Fibroblast of lung (primary cell): ENCODE results near the gene INSYN2B. TPM values are rescaled to one million over a fixed set of nuclear protein-coding genes. Genes with fewer than 3 reads are reported as not detected.
A peak's percentile ranks its signal among the peaks of the same experiment; 100 is the strongest.

Experiments
- DNase-seq, 2 donors: peaks; one replicate each; pipeline versions ENCODE4 v3.0.0 to v3.0.0-alpha.2; 2010; ENCODE audit warnings: low read depth in 2 of 2
- H2AFZ ChIP-seq: 2 replicates; pipeline ENCODE4 v1.5.1; 2012; ENCODE audit warnings: low read length, control low read depth, inconsistent platforms
- H3K27ac ChIP-seq: 2 replicates; pipeline ENCODE4 v1.5.1; 2011; ENCODE audit warnings: low read length, control low read depth; ENCODE audit not compliant: insufficient read depth
- H3K27me3 ChIP-seq: 2 replicates; pipeline ENCODE4 v1.5.1; 2011; ENCODE audit warnings: mild to moderate bottlenecking, low read length; ENCODE audit not compliant: control insufficient read depth, insufficient read depth
- H3K36me3 ChIP-seq: 2 replicates; pipeline ENCODE4 v1.5.1; 2011; ENCODE audit warnings: low read length; ENCODE audit not compliant: control insufficient read depth, insufficient read depth
- H3K4me1 ChIP-seq: 2 replicates; pipeline ENCODE4 v1.5.1; 2011; ENCODE audit warnings: low read length; ENCODE audit not compliant: control insufficient read depth, insufficient read depth; ENCODE audit errors: extremely low read depth
- H3K4me2 ChIP-seq: 2 replicates; pipeline ENCODE4 v1.5.1; 2011; ENCODE audit warnings: low read length, control low read depth; ENCODE audit not compliant: insufficient read depth; ENCODE audit errors: extremely low read depth
- H3K4me3 ChIP-seq, 4 experiments: fragments of 200-600 bp in 1 of 4; sonication (generic) in 1 of 4; replicated peaks in 1 of 4; 2 replicates each; pipeline ENCODE4 v1.5.1; 2011 to 2016; ENCODE audit warnings: low read length in 4 of 4, low read depth in 3 of 4, mild to moderate bottlenecking in 3 of 4, control low read depth in 2 of 4, inconsistent platforms in 1 of 4, mixed read lengths in 1 of 4; ENCODE audit not compliant: insufficient read depth in 1 of 4; ENCODE audit errors: control extremely low read depth in 1 of 4
- H3K79me2 ChIP-seq: 2 replicates; pipeline ENCODE4 v1.5.1; 2012; ENCODE audit warnings: mild to moderate bottlenecking, low read length, inconsistent platforms; ENCODE audit not compliant: control insufficient read depth, insufficient read depth
- H3K9ac ChIP-seq: 2 replicates; pipeline ENCODE4 v1.5.1; 2011; ENCODE audit warnings: mild to moderate bottlenecking, low read length, control low read depth; ENCODE audit not compliant: insufficient read depth
- H3K9me3 ChIP-seq: 2 replicates; pipeline ENCODE4 v1.5.1; 2012; ENCODE audit warnings: low read depth, low read length; ENCODE audit not compliant: control insufficient read depth, insufficient read depth
- H4K20me1 ChIP-seq: 2 replicates; pipeline ENCODE4 v1.5.1; 2011; ENCODE audit warnings: low read length; ENCODE audit not compliant: control insufficient read depth, insufficient read depth; ENCODE audit errors: extremely low read depth
- CTCF ChIP-seq, 2 donors: IDR thresholded peaks in 1 of 2; conservative IDR thresholded peaks in 1 of 2; 1 replicate in 1 of 2; 2 replicates in 1 of 2; pipeline ENCODE4 v1.5.1; 2011 to 2012; ENCODE audit warnings: low read length in 2 of 2, control low read depth in 1 of 2, inconsistent platforms in 1 of 2, low read depth in 1 of 2, mild to moderate bottlenecking in 1 of 2
- EZH2 ChIP-seq: IDR thresholded peaks from 2 replicates; pipeline ENCODE4 v1.5.1; 2012; ENCODE audit warnings: low read length, control low read depth, mild to moderate bottlenecking; ENCODE audit errors: missing control alignments
- polyA plus RNA-seq, 2 donors: library from polyadenylated mRNA; depleted of rRNA in 1 of 2; stranded (reverse) in 1 of 2; unstranded in 1 of 2; fragments of >200 nt; gene quantifications; 2 replicates each; pipeline ENCODE4 v1.2.1, GENCODE V29; 2011 to 2012; ENCODE audit warnings: missing spikeins in 1 of 2
- total RNA-seq: library from RNA; depleted of rRNA; stranded (reverse); fragments of >200 nt; gene quantifications from 2 replicates; pipeline ENCODE4 v1.2.1, GENCODE V29; 2014

Gene INSYN2B
- total and polyA plus RNA-seq, 2 donors (not counting 1 experiment from before 2014, with no cell fraction given) = 3.6 to 6.3 TPM

DNA sequence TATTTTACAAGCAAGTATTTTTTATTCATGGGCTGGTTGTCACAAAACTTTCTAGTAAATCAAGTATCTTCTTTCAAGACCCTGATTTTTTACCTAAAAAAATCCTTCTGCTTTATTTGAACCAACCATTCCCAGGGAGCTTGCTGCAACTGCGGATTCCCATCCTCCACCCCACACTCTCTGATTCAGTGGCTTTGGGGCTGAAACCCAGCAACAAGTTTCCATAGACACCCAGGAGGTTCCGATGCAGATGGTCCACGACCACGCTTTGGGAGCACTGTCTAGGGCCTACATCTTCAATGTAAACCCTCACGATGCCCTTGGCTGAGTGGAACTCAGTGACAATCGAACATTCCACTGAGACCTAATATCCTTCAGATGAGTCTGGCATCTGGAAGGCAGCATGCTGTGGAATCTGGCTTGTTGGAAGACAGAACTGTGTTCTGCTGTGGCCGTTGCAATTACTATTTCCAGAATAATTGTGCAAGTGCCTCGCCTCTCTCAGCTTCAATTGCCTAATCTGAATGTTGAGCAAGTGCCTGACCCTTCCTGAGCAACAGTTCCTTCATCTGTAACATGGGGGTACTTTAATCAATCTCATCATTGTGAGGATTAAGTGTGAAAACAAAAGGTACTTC lies 105.1 kb downstream of the INSYN2B start:
- Histone ChIP-seq H3K4me2 (no peak overlapping the region), H3K4me3 (no peak overlapping the region), H3K9me3 (no peaks in the 10 kb centered on the region), H2AFZ (no peak overlapping the region), H3K4me1 (no peaks in the 10 kb centered on the region), H3K9ac (no peak overlapping the region), H4K20me1 (no peaks in the 10 kb centered on the region), H3K36me3 (no peaks in the 10 kb centered on the region), H3K27me3 (no peaks in the 10 kb centered on the region), H3K27ac (no peak overlapping the region), H3K79me2 (no peaks in the 10 kb centered on the region)
- TF ChIP-seq CTCF (conservative IDR thresholded peaks at IDR 0.05 in 1 of 2, IDR thresholded peaks at IDR 0.05 in 1 of 2; ENCODE audit: low read depth in 1 of 2, low read length in 2 of 2) = no peak
- TF ChIP-seq EZH2 = no peak
- DNase-seq = peak in 1 of 2 donors; percentile 72

DNA sequence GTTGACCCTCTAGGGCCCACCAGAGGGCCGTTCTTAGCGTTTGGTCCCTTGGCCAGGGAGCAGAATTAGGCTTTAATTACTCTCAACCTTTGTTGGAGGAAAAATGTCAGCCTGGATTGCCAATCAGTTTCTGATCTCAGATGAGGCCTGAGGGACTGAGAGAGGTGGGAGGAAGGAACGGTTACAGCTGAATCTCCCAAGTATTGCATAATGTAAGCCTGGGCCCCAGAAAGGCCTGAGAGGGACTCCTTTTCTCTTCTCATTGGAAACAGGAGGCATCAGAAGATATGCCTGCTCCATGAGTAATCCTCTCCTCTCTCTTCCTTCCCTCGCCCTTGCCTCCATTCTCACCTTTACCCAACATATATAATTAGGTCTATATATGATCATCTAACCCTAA lies 105.7 kb downstream of the INSYN2B start:
- no peak for TF ChIP-seq EZH2
- TF ChIP-seq CTCF (conservative IDR thresholded peaks at IDR 0.05 in 1 of 2, IDR thresholded peaks at IDR 0.05 in 1 of 2; ENCODE audit: low read depth in 1 of 2, low read length in 2 of 2) = no peak
- Histone ChIP-seq H4K20me1 (no peaks in the 10 kb centered on the region), H3K9ac (no peak overlapping the region), H3K27ac (no peak overlapping the region), H2AFZ (no peak overlapping the region), H3K4me1 (no peaks in the 10 kb centered on the region), H3K27me3 (no peaks in the 10 kb centered on the region), H3K79me2 (no peaks in the 10 kb centered on the region), H3K9me3 (no peaks in the 10 kb centered on the region), H3K36me3 (no peaks in the 10 kb centered on the region), H3K4me2 (no peak overlapping the region), H3K4me3 (no peak overlapping the region)
- DNase-seq = no peak

DNA sequence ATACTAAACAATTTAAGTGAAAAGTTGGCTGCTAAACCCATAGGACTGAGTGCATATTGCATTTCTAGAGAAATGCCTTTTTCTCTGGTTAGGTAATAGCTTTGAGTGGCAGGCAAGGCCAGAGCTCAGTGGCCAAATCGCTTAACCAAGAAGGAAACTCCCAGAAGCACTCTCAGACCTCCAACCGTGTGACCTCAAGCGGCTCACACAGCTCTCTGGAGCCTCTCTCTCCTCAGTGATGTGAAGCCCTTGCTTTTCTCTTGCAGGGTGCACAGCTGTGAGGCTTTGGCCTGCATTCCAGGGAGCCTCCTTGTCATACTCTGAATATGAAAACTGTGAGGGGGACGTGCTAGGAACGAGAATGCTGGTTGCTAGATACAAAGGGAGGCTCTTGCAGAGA lies 106.7 kb downstream of the INSYN2B start:
- TF ChIP-seq CTCF (conservative IDR thresholded peaks at IDR 0.05 in 1 of 2, IDR thresholded peaks at IDR 0.05 in 1 of 2; ENCODE audit: low read depth in 1 of 2, low read length in 2 of 2) (no peak), EZH2 (no peak)
- Histone ChIP-seq H3K27me3 (no peaks in the 10 kb centered on the region), H3K4me2 (no peak overlapping the region), H2AFZ (no peak overlapping the region), H3K4me1 (no peaks in the 10 kb centered on the region), H4K20me1 (no peaks in the 10 kb centered on the region), H3K36me3 (no peaks in the 10 kb centered on the region), H3K27ac (no peak overlapping the region), H3K9me3 (no peaks in the 10 kb centered on the region), H3K9ac (no peak overlapping the region), H3K4me3 (no peak overlapping the region), H3K79me2 (no peaks in the 10 kb centered on the region)
- DNase-seq = peak; percentile 57 to 72
